DOHH2 (cell line): ENCODE data around the gene NCAPG2.

Source experiments
- EZH2phosphoT487 ChIP-seq: fragments of 200-600 bp; sonication (generic); IDR thresholded peaks from 2 replicates; pipeline ENCODE4 v1.6.1; 2017; ENCODE audit warnings: borderline replicate concordance, mild to moderate bottlenecking, antibody characterized with exemption, low read length, moderate library complexity, mixed read lengths
- TF ChIP-seq, protein P1 (sequence below): fragments of 200-600 bp; sonication (generic); IDR thresholded peaks from one replicate; pipeline ENCODE4 v1.5.1; 2014; ENCODE audit warnings: antibody characterized with exemption, mild to moderate bottlenecking, low read depth, low read length; ENCODE audit not compliant: poor library complexity, severe bottlenecking

DNA sequence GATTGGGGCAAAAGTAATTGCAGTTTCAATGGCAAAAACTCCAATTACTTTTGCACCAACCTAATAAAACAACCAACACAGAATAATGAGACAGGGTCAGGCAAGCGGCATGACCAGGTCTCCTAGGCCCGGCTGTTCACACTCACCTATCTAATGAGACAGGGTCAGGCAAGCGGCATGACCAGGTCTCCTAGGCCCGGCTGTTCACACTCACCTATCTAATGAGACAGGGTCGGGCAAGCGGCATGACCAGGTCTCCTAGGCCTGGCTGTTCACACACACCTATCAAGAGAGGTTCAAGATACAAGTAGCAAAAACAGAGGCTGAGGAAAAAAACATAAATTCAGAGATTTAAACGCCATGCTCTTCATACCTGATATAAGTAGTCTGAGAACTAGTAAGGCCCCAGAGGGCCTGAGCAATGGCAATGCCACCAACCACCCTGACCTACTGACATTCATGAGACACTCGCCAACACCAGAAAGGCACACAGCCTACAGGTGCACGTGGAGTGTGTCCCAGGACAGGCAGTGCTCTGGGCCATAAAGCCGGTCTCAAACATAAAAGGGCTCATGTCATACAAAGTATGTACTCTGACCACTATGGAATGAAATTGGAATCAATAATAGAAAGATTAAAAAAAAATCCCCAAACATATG lies 40.6 kb upstream of the NCAPG2 start:
- TF ChIP-seq, protein P1, sequence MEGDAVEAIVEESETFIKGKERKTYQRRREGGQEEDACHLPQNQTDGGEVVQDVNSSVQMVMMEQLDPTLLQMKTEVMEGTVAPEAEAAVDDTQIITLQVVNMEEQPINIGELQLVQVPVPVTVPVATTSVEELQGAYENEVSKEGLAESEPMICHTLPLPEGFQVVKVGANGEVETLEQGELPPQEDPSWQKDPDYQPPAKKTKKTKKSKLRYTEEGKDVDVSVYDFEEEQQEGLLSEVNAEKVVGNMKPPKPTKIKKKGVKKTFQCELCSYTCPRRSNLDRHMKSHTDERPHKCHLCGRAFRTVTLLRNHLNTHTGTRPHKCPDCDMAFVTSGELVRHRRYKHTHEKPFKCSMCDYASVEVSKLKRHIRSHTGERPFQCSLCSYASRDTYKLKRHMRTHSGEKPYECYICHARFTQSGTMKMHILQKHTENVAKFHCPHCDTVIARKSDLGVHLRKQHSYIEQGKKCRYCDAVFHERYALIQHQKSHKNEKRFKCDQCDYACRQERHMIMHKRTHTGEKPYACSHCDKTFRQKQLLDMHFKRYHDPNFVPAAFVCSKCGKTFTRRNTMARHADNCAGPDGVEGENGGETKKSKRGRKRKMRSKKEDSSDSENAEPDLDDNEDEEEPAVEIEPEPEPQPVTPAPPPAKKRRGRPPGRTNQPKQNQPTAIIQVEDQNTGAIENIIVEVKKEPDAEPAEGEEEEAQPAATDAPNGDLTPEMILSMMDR = no peak
- no peak for TF ChIP-seq EZH2phosphoT487
